Measurements from ENCODE around the gene BMERB1. TPM values are rescaled to one million over a fixed set of nuclear protein-coding genes. Genes with fewer than 3 reads are reported as not detected.
"Not testable (repeated sequence)": the region's sequence is repeated elsewhere in the genome, so short reads cannot be mapped to it uniquely, and the experiment has no call there.

The BMERB1 gene
- total RNA-seq, 1 donor from 2014 or later, result 65.9 TPM

GRCh38 chr16:15466886-15467781 lies 32.7 kb downstream of the BMERB1 start:
- H3K27me3 Mint-ChIP-seq (ENCODE audit: unreplicated experiment), result no peaks in the 10 kb centered on the region
- H3K27ac Mint-ChIP-seq (ENCODE audit: unreplicated experiment), result no peak overlapping the region

GRCh38 chr16:15476971-15477370 lies 42.6 kb downstream of the BMERB1 start:
- H3K27me3 Mint-ChIP-seq (ENCODE audit: unreplicated experiment); H3K27ac Mint-ChIP-seq (ENCODE audit: unreplicated experiment); H3K4me3 Mint-ChIP-seq (ENCODE audit: unreplicated experiment); DNase-seq; H3K36me3 Mint-ChIP-seq (ENCODE audit: unreplicated experiment); H3K9me3 Mint-ChIP-seq (ENCODE audit: unreplicated experiment); H3K4me1 Mint-ChIP-seq (ENCODE audit: low read depth, unreplicated experiment): not testable (repeated sequence)

More at GRCh38 chr16:15466886-15467781, 32.7 kb downstream of the BMERB1 start:
- Mint-ChIP-seq H3K9me3 (ENCODE audit: unreplicated experiment) (peaks cover 9% of the 10 kb centered on the region), H3K4me3 (ENCODE audit: unreplicated experiment) (no peak overlapping the region), H3K36me3 (ENCODE audit: unreplicated experiment) (peaks cover 12% of the 10 kb centered on the region), H3K4me1 (ENCODE audit: low read depth, unreplicated experiment) (no peaks in the 10 kb centered on the region)
- TF ChIP-seq CTCF (IDR thresholded peaks at IDR 0.05; ENCODE audit: partially characterized antibody, unreplicated experiment), result no peak
- no peak for DNase-seq

- Mint-ChIP-seq H3K27ac (ENCODE audit: unreplicated experiment) (no peak overlapping the region), H3K4me1 (ENCODE audit: low read depth, unreplicated experiment) (no peaks in the 10 kb centered on the region), H3K4me3 (ENCODE audit: unreplicated experiment) (no peak overlapping the region), H3K27me3 (ENCODE audit: unreplicated experiment) (no peaks in the 10 kb centered on the region), H3K9me3 (ENCODE audit: unreplicated experiment) (no peaks in the 10 kb centered on the region), H3K36me3 (ENCODE audit: unreplicated experiment) (no peaks in the 10 kb centered on the region)
- no peak for DNase-seq
- no peak for TF ChIP-seq CTCF (IDR thresholded peaks at IDR 0.05; ENCODE audit: partially characterized antibody, unreplicated experiment)
Measured at GRCh38 chr16:15477802-15478201, 43.4 kb downstream of the BMERB1 start.

- Mint-ChIP-seq H3K4me3 (ENCODE audit: unreplicated experiment) (no peak overlapping the region), H3K9me3 (ENCODE audit: unreplicated experiment) (no peaks in the 10 kb centered on the region), H3K27ac (ENCODE audit: unreplicated experiment) (no peak overlapping the region), H3K4me1 (ENCODE audit: low read depth, unreplicated experiment) (peaks cover 6% of the 10 kb centered on the region), H3K27me3 (ENCODE audit: unreplicated experiment) (no peaks in the 10 kb centered on the region), H3K36me3 (ENCODE audit: unreplicated experiment) (no peaks in the 10 kb centered on the region)
- peak; percentile 20 for DNase-seq
- no peak for TF ChIP-seq CTCF (IDR thresholded peaks at IDR 0.05; ENCODE audit: partially characterized antibody, unreplicated experiment)
Measured at GRCh38 chr16:15482068-15482747, 47.8 kb downstream of the BMERB1 start.

- TF ChIP-seq CTCF (IDR thresholded peaks at IDR 0.05; ENCODE audit: partially characterized antibody, unreplicated experiment), result no peak
- Mint-ChIP-seq H3K9me3 (ENCODE audit: unreplicated experiment) (no peaks in the 10 kb centered on the region), H3K36me3 (ENCODE audit: unreplicated experiment) (no peaks in the 10 kb centered on the region), H3K27me3 (ENCODE audit: unreplicated experiment) (no peaks in the 10 kb centered on the region), H3K27ac (ENCODE audit: unreplicated experiment) (no peak overlapping the region), H3K4me1 (ENCODE audit: low read depth, unreplicated experiment) (peaks cover 6% of the 10 kb centered on the region), H3K4me3 (ENCODE audit: unreplicated experiment) (no peak overlapping the region)
- no peak for DNase-seq
Measured at GRCh38 chr16:15482748-15483298, 48.4 kb downstream of the BMERB1 start.

Data from glutamatergic neuron (in vitro differentiated cells).